Skeletal muscle satellite cell (primary cell): ENCODE data around the gene LBH.

Experiments
- H3K27me3 ChIP-seq: 2 replicates; pipeline ENCODE4 v1.7.0; 2013; ENCODE audit warnings: low read length; ENCODE audit not compliant: control insufficient read depth, insufficient read depth
- H3K36me3 ChIP-seq: 2 replicates; pipeline ENCODE4 v1.7.0; 2013; ENCODE audit warnings: mild to moderate bottlenecking, control low read depth, low read length; ENCODE audit not compliant: insufficient read depth
- H3K4me1 ChIP-seq: 2 replicates; pipeline ENCODE4 v1.7.0; 2013; ENCODE audit warnings: low read length; ENCODE audit not compliant: control insufficient read depth, insufficient read depth
- H3K4me2 ChIP-seq: 2 replicates; pipeline ENCODE4 v1.7.0; 2013; ENCODE audit warnings: mild to moderate bottlenecking, low read length
- H3K4me3 ChIP-seq: 2 replicates; pipeline ENCODE4 v1.7.0; 2013; ENCODE audit warnings: low read length
- H3K9ac ChIP-seq: 2 replicates; pipeline ENCODE4 v1.7.0; 2013; ENCODE audit warnings: mild to moderate bottlenecking, low read depth, low read length, moderate library complexity
- H3K9me3 ChIP-seq: replicated peaks from 2 replicates; pipeline ENCODE4 v1.7.0; 2013; ENCODE audit warnings: mild to moderate bottlenecking, control low read depth, low read length

Gene LBH

DNA sequence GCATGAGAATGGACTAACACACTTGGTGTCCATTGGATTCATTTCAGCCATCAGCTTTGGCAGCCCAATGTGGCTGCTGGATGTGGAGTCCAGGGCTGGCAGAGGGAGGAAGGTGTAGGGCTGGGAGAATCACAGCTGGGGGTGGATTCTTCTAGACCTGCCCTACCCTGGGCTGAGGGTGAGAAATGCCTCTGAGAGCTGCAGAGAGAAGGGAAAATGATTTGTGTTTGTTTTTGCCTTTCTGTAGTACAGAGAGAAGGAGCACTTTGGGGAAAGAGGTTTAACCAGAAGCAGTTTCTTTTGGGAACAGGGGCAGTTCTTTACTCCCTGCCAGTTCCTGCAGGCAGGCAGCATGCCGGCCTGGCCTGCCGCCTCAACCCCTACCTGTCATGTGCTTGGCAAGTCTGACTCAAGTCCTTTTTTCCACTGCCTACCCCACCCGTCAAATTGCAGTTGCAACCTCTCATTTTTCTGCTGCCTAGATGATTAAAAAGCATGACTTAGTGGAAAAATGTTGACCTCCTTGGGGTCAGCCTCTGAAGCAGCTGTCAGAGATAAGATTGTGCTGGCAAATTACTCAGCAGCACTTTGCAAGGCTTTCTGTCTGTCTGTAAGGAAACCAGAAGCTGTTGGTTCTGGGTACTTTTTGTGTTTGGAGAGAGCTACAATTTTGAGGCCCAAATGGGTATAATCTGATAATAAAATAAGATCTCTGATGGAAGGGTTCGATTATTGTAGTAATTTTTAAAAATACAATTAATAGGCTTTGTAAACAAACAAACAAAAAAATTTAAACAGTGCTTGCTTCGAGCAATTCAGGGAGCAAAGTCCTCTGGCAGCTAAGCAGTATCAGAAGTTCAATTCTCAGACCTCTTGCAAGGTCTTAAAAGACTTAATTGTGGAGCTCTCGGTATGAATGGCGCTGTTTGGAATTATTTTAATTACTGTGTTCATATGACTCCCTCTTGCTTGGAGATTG is 21.7 kb downstream of the LBH start:
- H3K4me2 ChIP-seq = peak overlapping the region; percentile 14
- H3K9ac ChIP-seq = peak overlapping the region; percentile 27
- no peak overlapping the region for H3K4me3 ChIP-seq
- no peaks in the 10 kb centered on the region for H3K27me3 ChIP-seq
- H3K36me3 ChIP-seq = no peaks in the 10 kb centered on the region
- H3K9me3 ChIP-seq = no peaks in the 10 kb centered on the region
- H3K4me1 ChIP-seq = peaks cover 14% of the 10 kb centered on the region

DNA sequence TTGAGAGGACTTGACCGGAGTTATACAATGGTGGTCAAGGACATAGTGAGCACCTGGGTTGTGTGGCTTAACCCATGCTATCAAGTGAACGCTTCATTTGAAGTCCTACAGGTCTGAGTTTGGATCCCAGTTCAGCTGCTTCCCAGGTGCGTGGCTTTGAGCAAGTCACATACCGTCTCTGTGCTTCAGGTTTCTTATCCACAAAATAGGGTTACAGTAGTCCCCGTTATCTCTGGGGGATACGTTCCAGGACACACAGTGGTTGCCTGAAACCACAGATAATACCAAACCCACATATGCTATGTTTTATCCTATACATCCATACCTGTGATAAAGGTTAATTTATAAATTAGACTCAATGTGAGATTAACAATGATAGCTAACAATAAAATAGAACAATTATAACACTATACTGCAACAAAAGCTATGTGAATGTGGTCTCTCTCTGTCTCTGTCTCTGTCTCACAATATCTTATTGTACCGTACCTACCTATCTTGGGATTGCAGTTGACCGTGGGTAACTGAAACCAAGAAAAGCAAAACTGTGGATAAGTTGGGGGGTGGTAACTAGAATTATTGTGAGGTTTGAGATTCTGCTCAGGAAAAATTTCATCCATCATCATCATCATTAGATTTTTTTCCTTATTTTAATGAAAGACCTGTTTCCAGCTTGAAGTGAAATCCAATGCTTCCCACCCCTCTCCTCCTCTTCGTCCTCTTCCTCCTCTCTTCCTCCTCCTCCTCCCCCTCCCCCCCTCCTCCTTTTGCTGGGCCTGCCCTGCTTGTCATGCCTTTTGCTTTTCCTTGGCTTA is 22.7 kb downstream of the LBH start:
- H3K4me2 ChIP-seq = no peak overlapping the region
- H3K4me3 ChIP-seq = no peak overlapping the region
- H3K27me3 ChIP-seq = no peaks in the 10 kb centered on the region
- H3K9me3 ChIP-seq = no peaks in the 10 kb centered on the region
- H3K9ac ChIP-seq = no peak overlapping the region
- H3K4me1 ChIP-seq = peaks cover 14% of the 10 kb centered on the region
- peaks cover 3% of the 10 kb centered on the region for H3K36me3 ChIP-seq

DNA sequence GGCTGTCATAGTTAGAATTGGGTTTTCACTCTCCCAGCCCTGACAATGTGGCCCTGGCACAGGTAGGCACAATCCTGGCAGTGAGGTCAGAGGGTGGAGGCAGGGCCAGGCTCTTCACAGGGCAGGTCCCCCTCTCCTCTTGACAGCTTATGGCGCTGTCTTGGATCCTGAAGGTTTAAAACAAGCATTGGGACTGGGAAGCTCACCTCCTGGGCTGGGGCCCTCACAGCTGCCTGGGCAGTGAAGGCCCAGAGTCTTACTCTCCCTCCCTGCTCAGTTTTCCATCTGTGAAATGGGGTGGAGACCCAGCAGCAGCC is 23.3 kb downstream of the LBH start:
- Histone ChIP-seq H3K36me3 (peaks cover 4% of the 10 kb centered on the region), H3K4me2 (no peak overlapping the region), H3K27me3 (no peaks in the 10 kb centered on the region), H3K9ac (no peak overlapping the region), H3K4me3 (no peak overlapping the region), H3K9me3 (no peaks in the 10 kb centered on the region), H3K4me1 (peaks cover 14% of the 10 kb centered on the region)

GRCh38 chr2:30255026-30255425 is 23.7 kb downstream of the LBH start:
- H3K9me3 ChIP-seq = no peaks in the 10 kb centered on the region
- no peak overlapping the region for H3K4me2 ChIP-seq
- H3K4me3 ChIP-seq = no peak overlapping the region
- H3K27me3 ChIP-seq = no peaks in the 10 kb centered on the region
- peaks cover 8% of the 10 kb centered on the region for H3K36me3 ChIP-seq
- H3K4me1 ChIP-seq = peaks cover 14% of the 10 kb centered on the region
- H3K9ac ChIP-seq = no peak overlapping the region

DNA sequence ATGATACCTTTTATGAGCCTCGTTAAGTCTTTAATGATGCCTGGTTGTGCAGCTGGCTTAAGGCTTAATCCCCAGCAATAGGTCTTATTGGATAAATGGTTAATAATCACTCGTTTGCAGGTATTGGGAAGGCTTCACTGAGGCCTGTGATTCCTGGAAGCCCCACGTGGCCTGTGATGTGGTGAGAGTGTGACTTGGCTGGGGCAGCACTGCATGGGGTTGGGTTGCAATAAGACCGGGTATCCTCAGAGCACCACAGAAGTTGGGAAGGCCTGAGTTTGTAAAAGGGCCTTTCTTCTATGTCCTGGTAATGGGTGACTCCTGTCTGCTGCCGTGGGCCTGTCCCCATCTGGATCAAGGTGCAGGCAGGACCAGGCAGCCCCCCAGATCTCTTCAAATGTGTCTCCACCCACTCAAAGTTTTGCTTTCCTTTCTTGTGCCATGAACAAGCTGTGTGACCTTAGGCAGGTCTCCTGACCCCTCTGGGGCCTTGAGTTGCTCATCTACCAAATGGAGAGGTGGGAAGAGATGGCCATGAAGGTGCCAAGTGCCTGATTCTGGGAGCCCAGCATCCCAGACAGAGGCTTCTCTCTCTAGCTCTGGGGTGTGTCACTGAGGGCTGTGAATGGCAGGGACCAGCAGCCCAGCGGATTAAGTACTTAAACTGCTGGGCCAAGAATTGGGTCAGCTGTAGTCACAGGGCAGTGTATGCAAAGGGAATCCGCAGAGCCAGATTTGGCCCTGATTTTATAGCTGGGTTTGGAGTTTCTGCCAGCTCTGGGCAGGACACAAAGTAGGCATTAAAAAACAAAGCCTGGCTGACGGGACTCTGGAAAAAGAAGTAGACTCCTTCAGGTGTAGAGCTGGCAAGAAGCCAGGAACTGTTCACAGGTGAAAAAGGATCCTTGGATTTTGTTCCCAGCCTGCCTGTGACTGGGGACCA is 24.4 kb downstream of the LBH start:
- H3K27me3 ChIP-seq = no peaks in the 10 kb centered on the region
- H3K4me3 ChIP-seq = no peak overlapping the region
- no peaks in the 10 kb centered on the region for H3K9me3 ChIP-seq
- peaks cover 14% of the 10 kb centered on the region for H3K4me1 ChIP-seq
- peaks cover 11% of the 10 kb centered on the region for H3K36me3 ChIP-seq
- no peak overlapping the region for H3K4me2 ChIP-seq
- H3K9ac ChIP-seq = no peak overlapping the region

DNA sequence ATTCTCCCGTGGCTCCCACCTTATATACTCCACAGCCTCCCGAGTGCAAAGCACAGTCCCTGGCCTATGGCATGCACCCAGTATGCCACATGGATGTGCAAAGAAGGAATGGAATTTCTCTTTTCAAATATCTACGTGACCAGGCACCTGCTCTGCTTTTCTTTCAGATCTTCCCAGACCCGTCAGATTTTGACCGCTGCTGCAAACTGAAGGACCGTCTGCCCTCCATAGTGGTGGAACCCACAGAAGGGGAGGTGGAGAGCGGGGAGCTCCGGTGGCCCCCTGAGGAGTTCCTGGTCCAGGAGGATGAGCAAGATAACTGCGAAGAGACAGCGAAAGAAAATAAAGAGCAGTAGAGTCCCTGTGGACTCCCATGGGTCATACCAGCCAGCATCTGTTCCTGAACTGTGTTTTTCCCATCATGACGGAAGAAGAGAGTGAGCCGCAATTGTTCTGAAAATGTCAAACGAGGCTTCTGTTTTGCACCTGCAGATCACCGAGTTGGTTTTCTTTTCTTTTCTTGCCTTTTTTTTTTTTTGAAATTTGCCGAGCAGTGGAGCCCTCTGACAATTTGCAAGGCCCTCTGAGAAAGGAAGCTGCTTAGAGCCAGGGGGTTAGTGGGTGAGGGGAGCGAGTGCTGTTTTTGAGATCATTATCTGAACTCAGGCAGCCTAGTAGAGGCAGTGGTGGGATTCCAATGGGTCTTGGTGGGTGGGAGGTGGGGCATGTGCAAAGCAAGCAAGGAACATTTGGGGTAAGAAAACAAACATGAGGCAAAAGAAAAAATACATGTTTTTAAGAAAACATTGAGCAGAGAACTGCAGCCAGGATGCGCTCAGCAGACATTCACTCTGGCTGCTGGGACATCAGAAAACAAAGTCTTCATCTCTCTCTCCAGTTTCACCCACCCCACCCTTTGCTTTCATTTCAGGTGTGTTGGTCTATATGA is 26.2 kb downstream of the LBH start:
- Histone ChIP-seq H3K4me3 (no peak overlapping the region), H3K27me3 (no peaks in the 10 kb centered on the region), H3K4me1 (peaks cover 13% of the 10 kb centered on the region), H3K9me3 (no peaks in the 10 kb centered on the region), H3K9ac (no peak overlapping the region), H3K36me3 (peaks cover 11% of the 10 kb centered on the region), H3K4me2 (no peak overlapping the region)

DNA sequence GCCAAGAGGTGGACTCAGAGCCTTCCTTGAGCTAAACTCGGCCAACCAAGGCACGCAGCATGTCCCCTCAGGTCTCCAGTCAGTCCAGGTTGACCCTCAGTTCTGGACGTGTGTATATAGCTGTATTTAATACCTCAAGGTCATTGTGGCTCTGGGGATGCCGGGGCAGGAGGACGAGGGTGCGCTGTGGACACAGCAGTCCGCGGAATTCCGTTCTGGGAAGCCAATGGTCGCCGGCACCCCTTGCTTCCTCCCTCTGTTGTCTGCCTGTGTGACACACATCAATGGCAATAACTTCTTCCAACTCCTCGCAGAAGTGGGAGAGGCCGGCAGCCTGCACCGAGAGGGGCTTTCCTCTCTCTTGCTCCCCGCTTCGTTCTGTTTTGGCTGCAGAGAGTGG is 27.7 kb downstream of the LBH start:
- H3K4me3 ChIP-seq = no peak overlapping the region
- no peaks in the 10 kb centered on the region for H3K9me3 ChIP-seq
- no peaks in the 10 kb centered on the region for H3K27me3 ChIP-seq
- H3K9ac ChIP-seq = no peak overlapping the region
- H3K4me1 ChIP-seq = no peaks in the 10 kb centered on the region
- no peak overlapping the region for H3K4me2 ChIP-seq
- H3K36me3 ChIP-seq = peaks cover 11% of the 10 kb centered on the region

DNA sequence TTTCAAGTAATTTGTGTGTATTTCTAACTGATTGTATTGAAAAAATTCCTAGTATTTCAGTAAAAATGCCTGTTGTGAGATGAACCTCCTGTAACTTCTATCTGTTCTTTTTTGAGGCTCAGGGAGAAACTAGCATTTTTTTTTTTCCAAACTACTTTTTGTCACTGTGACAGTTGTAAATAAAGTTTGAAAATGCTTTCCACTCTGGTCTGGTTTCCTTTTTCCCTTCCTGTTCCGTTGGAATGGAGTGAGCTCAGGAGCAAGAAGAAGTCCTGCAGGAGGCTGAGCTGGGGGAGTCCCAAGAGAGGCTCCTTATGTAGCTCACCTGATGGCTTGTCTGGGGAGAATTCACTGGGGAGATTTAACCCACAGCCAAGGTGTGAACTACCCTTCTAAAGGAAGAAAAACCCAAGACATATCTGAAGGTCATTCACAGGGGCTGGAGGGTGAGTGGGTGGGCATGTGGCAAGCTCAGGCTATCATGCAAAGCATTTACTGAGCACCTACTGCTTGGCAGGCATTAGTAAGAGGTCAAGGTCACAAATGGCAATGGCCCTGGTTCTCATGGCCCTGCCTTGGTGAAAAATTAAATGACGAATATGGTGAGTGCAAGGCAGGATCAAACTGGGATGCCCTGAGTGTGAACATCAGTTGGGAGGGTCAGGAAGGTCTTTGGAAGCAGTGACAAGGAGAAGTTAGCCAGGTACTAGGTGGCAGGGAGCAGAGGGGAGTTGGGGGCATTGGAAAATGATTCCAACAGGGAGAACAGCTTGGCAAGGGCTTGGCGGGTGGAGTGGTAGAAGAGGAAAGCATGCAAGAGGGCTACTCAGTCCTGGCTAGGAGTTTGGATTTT is 28.7 kb downstream of the LBH start:
- H3K4me1 ChIP-seq = no peaks in the 10 kb centered on the region
- H3K4me3 ChIP-seq = no peak overlapping the region
- no peak overlapping the region for H3K9ac ChIP-seq
- peaks cover 11% of the 10 kb centered on the region for H3K36me3 ChIP-seq
- no peak overlapping the region for H3K4me2 ChIP-seq
- no peaks in the 10 kb centered on the region for H3K27me3 ChIP-seq
- no peaks in the 10 kb centered on the region for H3K9me3 ChIP-seq

GRCh38 chr2:30260941-30261340 is 29.6 kb downstream of the LBH start:
- H3K4me2 ChIP-seq = no peak overlapping the region
- no peak overlapping the region for H3K9ac ChIP-seq
- peaks cover 5% of the 10 kb centered on the region for H3K4me1 ChIP-seq

More at GRCh38 chr2:30260941-30261340, 29.6 kb downstream of the LBH start:
- Histone ChIP-seq H3K36me3 (peaks cover 11% of the 10 kb centered on the region), H3K27me3 (no peaks in the 10 kb centered on the region), H3K9me3 (no peaks in the 10 kb centered on the region), H3K4me3 (no peak overlapping the region)
